SH-SY5Y (cell line): ENCODE data around the gene PDHX.

Experiments used
- GATA2 ChIP-seq: IDR thresholded peaks from 2 replicates; pipeline ENCODE4 v1.6.1; 2011; ENCODE audit warnings: mild to moderate bottlenecking, low read depth, low read length
- GATA3 ChIP-seq: IDR thresholded peaks from 2 replicates; pipeline ENCODE4 v1.6.1; 2011; ENCODE audit warnings: low read depth, mild to moderate bottlenecking, low read length, moderate library complexity

DNA sequence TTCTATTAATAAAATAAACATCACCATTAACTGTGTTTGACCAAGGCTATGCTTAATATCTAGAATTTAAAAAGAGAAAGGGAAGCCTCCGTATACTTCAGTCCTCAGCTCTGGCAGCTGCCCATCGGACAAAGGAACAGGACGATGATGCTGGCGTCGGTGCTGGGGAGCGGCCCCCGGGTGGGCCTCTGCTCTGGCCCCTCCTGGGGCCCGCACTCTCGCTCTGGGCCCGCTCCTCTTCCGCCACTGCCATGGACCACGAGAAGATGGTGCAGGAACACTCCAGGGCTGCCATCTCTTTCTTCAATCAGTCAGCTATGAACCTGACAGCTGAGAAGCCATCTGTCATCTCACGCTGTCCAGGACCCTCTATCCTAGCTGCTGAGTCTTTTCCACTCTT, 25.3 kb downstream of the PDHX start:
- no peak for TF ChIP-seq GATA2
- TF ChIP-seq GATA3: no peak
